HuH-7 (cell line): ENCODE results near the gene GRAMD1C.
"Not testable (repeated sequence)": the region's sequence is repeated elsewhere in the genome, so short reads cannot be mapped to it uniquely, and the experiment has no call there.

ENCODE experiments used
- DNase-seq: peaks from one replicate; pipeline ENCODE4 v3.0.0; 2011; ENCODE audit warnings: low spot score

Gene GRAMD1C

GRCh38 chr3:113838631-113839209, at the start of gene GRAMD1C:
Gene GRAMD1C (plus strand): TSS chr3:113838788. CDS start chr3:113838910, 122 bp downstream.
- peak; percentile 92 for DNase-seq

- DNase-seq, result no peak
These were observed 47.2 kb upstream of the GRAMD1C start for GRCh38 chr3:113791381-113791780.

GRCh38 chr3:113794526-113794925, 44.1 kb upstream of the GRAMD1C start:
- DNase-seq, result no peak

GRCh38 chr3:113795693-113796092, 42.9 kb upstream of the GRAMD1C start:
- no peak for DNase-seq

GRCh38 chr3:113802795-113803455, 35.7 kb upstream of the GRAMD1C start:
- no peak for DNase-seq

- no peak for DNase-seq
These were observed 33.9 kb upstream of the GRAMD1C start for GRCh38 chr3:113804661-113805060.

- DNase-seq, result no peak
These were observed 33.3 kb upstream of the GRAMD1C start for GRCh38 chr3:113805249-113805648.

- no peak for DNase-seq
These were observed 25.7 kb upstream of the GRAMD1C start for GRCh38 chr3:113812854-113813253.

GRCh38 chr3:113819866-113820265, 18.7 kb upstream of the GRAMD1C start:
- no peak for DNase-seq

- peak; percentile 38 for DNase-seq
These were observed 13.5 kb upstream of the GRAMD1C start for GRCh38 chr3:113825090-113825489.

- no peak for DNase-seq
These were observed 10.0 kb upstream of the GRAMD1C start for GRCh38 chr3:113828600-113828999.

GRCh38 chr3:113829576-113830354, 8.8 kb upstream of the GRAMD1C start:
- no peak for DNase-seq

- DNase-seq, result no peak
These were observed 7.6 kb upstream of the GRAMD1C start for GRCh38 chr3:113831103-113831355.

- DNase-seq, result no peak
These were observed 6.0 kb upstream of the GRAMD1C start for GRCh38 chr3:113832477-113833164.

- no peak for DNase-seq
These were observed 3.6 kb upstream of the GRAMD1C start for GRCh38 chr3:113834983-113835382.

- DNase-seq, result no peak
These were observed 963 bp downstream of the GRAMD1C start for GRCh38 chr3:113839551-113839950.

- DNase-seq, result peak; percentile 72
These were observed 6.1 kb downstream of the GRAMD1C start for GRCh38 chr3:113844622-113845222.

GRCh38 chr3:113847247-113847646, 8.7 kb downstream of the GRAMD1C start:
- no peak for DNase-seq

- peak; percentile 37 for DNase-seq
These were observed 9.3 kb downstream of the GRAMD1C start for GRCh38 chr3:113847664-113848461.

- not testable (repeated sequence) for DNase-seq
These were observed 10.5 kb downstream of the GRAMD1C start for GRCh38 chr3:113849071-113849470.

- not testable (repeated sequence) for DNase-seq
These were observed 11.3 kb downstream of the GRAMD1C start for GRCh38 chr3:113849841-113850240.

- not testable (repeated sequence) for DNase-seq
These were observed 11.8 kb downstream of the GRAMD1C start for GRCh38 chr3:113850391-113850790.
